ENCODE results near the gene ERC1. TPM values are rescaled to one million over a fixed set of nuclear protein-coding genes. Genes with fewer than 3 reads are reported as not detected.
"Not testable (repeated sequence)": the region's sequence is repeated elsewhere in the genome, so short reads cannot be mapped to it uniquely, and the experiment has no call there.

The ERC1 gene
- total and polyA plus RNA-seq, 2 of the 4 experiments (the other 2 are of a cell fraction), result 11.6 to 25.6 TPM

DNA sequence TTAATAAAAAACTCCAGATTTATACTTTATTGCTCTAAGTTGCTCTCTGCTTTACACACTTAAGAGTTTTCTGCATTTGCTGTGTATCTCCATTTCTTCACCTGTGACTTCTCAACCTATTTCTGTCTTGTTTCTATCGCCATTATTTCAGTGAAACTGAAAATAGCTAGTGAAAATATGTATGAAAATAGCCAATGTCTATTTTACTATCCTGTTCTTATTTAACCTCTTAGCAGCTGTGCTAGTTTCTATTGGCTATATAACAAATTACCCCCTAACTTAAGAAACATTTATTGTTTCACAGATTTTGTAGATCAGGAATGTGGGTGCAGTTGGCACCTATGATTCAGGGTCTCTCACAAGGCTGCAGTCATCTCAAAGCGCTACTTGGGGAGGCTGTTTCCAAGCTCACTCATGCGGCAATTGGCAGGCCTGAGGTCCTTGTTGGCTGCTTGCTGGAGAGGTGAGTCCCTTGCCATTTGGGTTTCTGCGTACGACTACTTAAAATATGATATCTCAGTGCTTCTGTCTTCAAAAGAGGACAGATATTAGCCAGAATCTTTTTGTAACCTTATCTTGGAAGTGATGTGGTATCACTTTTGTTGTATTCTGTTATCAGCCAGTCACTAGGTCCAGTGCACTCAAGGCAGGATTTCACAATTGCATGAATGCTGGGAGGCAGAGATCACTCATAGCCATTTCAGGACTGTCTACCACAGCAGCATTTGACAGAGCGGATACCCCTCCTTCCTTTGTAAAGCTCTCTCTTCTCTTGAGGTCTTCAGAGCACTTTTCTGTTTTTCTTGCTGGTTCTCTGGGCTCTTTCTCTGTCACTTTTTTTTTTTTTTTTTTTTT, 7.2 kb downstream of the ERC1 start:
- Histone ChIP-seq H3K9ac (ENCODE audit: low read depth, low read length) (no peak overlapping the region), H3K23ac (ENCODE audit: low read depth, low read length) (0 out of 2 replicates have a peak overlapping the region, but pooled peaks have one; percentile 27), H3K4me3 (ENCODE audit: insufficient read depth, low read depth, low read length) (no peak overlapping the region), H4K91ac (ENCODE audit: insufficient read depth, low read depth, low read length) (no peak overlapping the region), H3K14ac (replicated peaks; ENCODE audit: low read depth, low read length) (no peak overlapping the region), H3K9me1 (ENCODE audit: insufficient read depth, low read length) (peaks cover 12% of the 10 kb centered on the region), H3K56ac (ENCODE audit: extremely low read depth, insufficient read depth, low read length) (no peak overlapping the region), H2AK5ac (ENCODE audit: low read depth, low read length) (no peak overlapping the region), H3K27me3 (ENCODE audit: control insufficient read depth, insufficient read depth, low read length) (no peaks in the 10 kb centered on the region), H4K8ac (ENCODE audit: low read depth in 2 of 2, low read length in 2 of 2) (no peak overlapping the region), H4K5ac (ENCODE audit: low read depth, low read length) (no peak overlapping the region), H3K36me3 (ENCODE audit: control insufficient read depth, insufficient read depth, low read length) (peaks cover 4% of the 10 kb centered on the region), H3K4ac (ENCODE audit: low read depth, low read length) (no peak overlapping the region), H3K4me2 (ENCODE audit: low read depth, low read length) (no peak overlapping the region), H3K9me3 (ENCODE audit: control insufficient read depth, insufficient read depth, low read length) (no peaks in the 10 kb centered on the region), H3K27ac (ENCODE audit: insufficient read depth, low read length) (no peak overlapping the region), H2AK9ac (replicated peaks; ENCODE audit: low read depth, low read length, poor library complexity) (no peak overlapping the region), H2BK120ac (ENCODE audit: low read depth, low read length) (no peak overlapping the region), H2BK15ac (ENCODE audit: low read depth, low read length) (no peak overlapping the region), H3K4me1 (ENCODE audit: control insufficient read depth, insufficient read depth, low read length) (peaks cover 3% of the 10 kb centered on the region; the same call in 1 of the 2 replicates), H2AFZ (replicated peaks; ENCODE audit: low read length, poor library complexity) (no peak overlapping the region), H2BK5ac (ENCODE audit: low read depth, low read length, poor library complexity, severe bottlenecking) (no peak overlapping the region), H4K20me1 (ENCODE audit: insufficient read depth, low read length) (peaks cover 53% of the 10 kb centered on the region), H3K79me1 (ENCODE audit: low read depth in 1 of 2, low read length in 2 of 2) (peaks cover 29 to 70% of the 10 kb centered on the region in 2 experiments), H2BK20ac (ENCODE audit: low read depth, low read length) (no peak overlapping the region), H3K18ac (ENCODE audit: low read depth, low read length) (no peak overlapping the region)
- WGBS, 2 experiments (ENCODE audit: extremely low coverage in 2 of 2, insufficient read length in 1 of 2), result 80% methylated on average over 1 of the region's 6 CpGs; no CpG with 5 or more reads in 1 of the 2 experiments
- ATAC-seq (ENCODE audit: low read depth), result no peak; the same call in 1 of the 2 replicates
- in situ Hi-C loops (cut with MboI; ENCODE audit: low sequenced_read_pairs), result no loop called here
- POLR2A ChIA-PET (ENCODE audit: unreplicated experiment), result no interaction called here
- TF ChIP-seq CEBPB (IDR thresholded peaks at IDR 0.05; ENCODE audit: low read depth, low read length) (peak; percentile 59), RCOR1 (IDR thresholded peaks at IDR 0.05; ENCODE audit: insufficient replicate concordance, low read length) (no peak)
- CTCF ChIA-PET, result no interaction called here
- intact Hi-C loops (cut with micrococcal nuclease), result loop anchor here (10.0 kb wide), 1 partner anchor 587 kb away; no protein-coding TSS in a partner anchor
- peak; percentile 21 for DNase-seq
- dilution Hi-C loops (cut with HindIII; ENCODE audit: low sequenced_read_pairs, unreplicated experiment), result no loop called here
- BruUV-seq (replicated peaks), result no TSS peak

DNA sequence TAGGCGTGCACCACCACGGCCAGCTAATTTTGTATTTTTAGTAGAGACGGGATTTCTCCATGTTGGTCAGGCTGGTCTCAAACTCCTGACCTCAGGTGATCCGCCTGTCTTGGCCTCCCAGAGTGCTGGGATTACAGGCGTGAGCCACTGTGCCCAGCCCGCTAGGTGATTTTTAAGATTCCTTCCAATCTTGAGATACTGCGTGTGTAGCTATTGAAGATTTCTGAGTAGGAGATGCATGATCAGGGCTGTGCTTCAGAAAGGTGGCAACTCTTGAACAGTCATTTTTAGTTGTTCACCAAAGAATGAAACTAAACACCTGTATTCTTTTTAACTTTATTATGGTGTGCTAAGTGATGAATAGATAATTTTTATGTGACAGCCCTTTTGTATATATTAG, 8.7 kb downstream of the ERC1 start:
- H2BK5ac ChIP-seq (ENCODE audit: low read depth, low read length, poor library complexity, severe bottlenecking); H3K4me2 ChIP-seq (ENCODE audit: low read depth, low read length); H2BK120ac ChIP-seq (ENCODE audit: low read depth, low read length); H2AK9ac ChIP-seq (replicated peaks; ENCODE audit: low read depth, low read length, poor library complexity); BruUV-seq (replicated peaks); in situ Hi-C loops (cut with MboI; ENCODE audit: low sequenced_read_pairs); H3K18ac ChIP-seq (ENCODE audit: low read depth, low read length); H3K14ac ChIP-seq (replicated peaks; ENCODE audit: low read depth, low read length); H3K4me3 ChIP-seq (ENCODE audit: insufficient read depth, low read depth, low read length); POLR2A ChIA-PET (ENCODE audit: unreplicated experiment); DNase-seq; H3K9ac ChIP-seq (ENCODE audit: low read depth, low read length); H3K4ac ChIP-seq (ENCODE audit: low read depth, low read length); H2BK15ac ChIP-seq (ENCODE audit: low read depth, low read length); ATAC-seq (ENCODE audit: low read depth); H4K8ac ChIP-seq (ENCODE audit: low read depth in 2 of 2, low read length in 2 of 2); H3K4me1 ChIP-seq (ENCODE audit: control insufficient read depth, insufficient read depth, low read length); H2AK5ac ChIP-seq (ENCODE audit: low read depth, low read length); H2BK20ac ChIP-seq (ENCODE audit: low read depth, low read length); H3K23ac ChIP-seq (ENCODE audit: low read depth, low read length); H2AFZ ChIP-seq (replicated peaks; ENCODE audit: low read length, poor library complexity); H3K56ac ChIP-seq (ENCODE audit: extremely low read depth, insufficient read depth, low read length); dilution Hi-C loops (cut with HindIII; ENCODE audit: low sequenced_read_pairs, unreplicated experiment); H3K9me3 ChIP-seq (ENCODE audit: control insufficient read depth, insufficient read depth, low read length); H4K5ac ChIP-seq (ENCODE audit: low read depth, low read length); CTCF ChIA-PET; H3K27me3 ChIP-seq (ENCODE audit: control insufficient read depth, insufficient read depth, low read length); H3K36me3 ChIP-seq (ENCODE audit: control insufficient read depth, insufficient read depth, low read length); H3K27ac ChIP-seq (ENCODE audit: insufficient read depth, low read length); H4K91ac ChIP-seq (ENCODE audit: insufficient read depth, low read depth, low read length): not testable (repeated sequence)
- intact Hi-C loops (cut with micrococcal nuclease), result loop anchor here (10.0 kb wide), 1 partner anchor 585 kb away; no protein-coding TSS in a partner anchor
- Histone ChIP-seq H4K20me1 (ENCODE audit: insufficient read depth, low read length) (peaks cover 47% of the 10 kb centered on the region), H3K9me1 (ENCODE audit: insufficient read depth, low read length) (peaks cover 12% of the 10 kb centered on the region), H3K79me1 (ENCODE audit: low read depth in 1 of 2, low read length in 2 of 2) (peaks cover 34 to 70% of the 10 kb centered on the region in 2 experiments)
- WGBS, 2 experiments (ENCODE audit: extremely low coverage in 2 of 2, insufficient read length in 1 of 2), result 100% methylated on average over 2 of the region's 7 CpGs; no CpG with 5 or more reads in 1 of the 2 experiments
